GM20000 (cell line): ENCODE measurements around the gene PEAR1.

Experiments used
- DNase-seq: peaks from one replicate; pipeline ENCODE4 v3.0.0; 2012; ENCODE audit warnings: low spot score
- CTCF ChIP-seq: IDR thresholded peaks from 2 replicates; pipeline ENCODE4 v1.5.1; 2012; ENCODE audit warnings: mild to moderate bottlenecking, control low read depth; ENCODE audit errors: extremely low read depth, missing control alignments

PEAR1 gene

DNA sequence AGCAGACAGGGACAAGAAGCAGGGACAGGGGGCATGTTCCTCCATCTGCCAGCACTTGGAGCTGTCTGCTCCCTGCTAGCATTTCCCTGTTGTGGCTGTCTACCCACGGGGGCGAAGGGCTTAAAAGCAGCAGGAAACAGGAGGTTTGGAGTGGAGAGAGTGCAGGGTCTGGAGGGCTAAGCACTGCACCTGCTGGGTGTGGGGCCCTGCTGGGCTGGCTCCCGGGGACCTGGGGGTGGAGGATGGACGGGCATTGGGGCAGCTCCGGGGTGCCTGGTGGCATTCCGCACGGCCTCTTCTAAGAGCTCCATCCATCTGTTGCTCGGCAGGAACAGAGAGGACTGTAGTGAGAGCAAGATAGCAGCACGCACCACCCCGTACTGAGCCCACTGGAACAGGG is 48.2 kb downstream of the PEAR1 start:
- no peak for TF ChIP-seq CTCF
- no peak for DNase-seq

- DNase-seq: no peak
- no peak for TF ChIP-seq CTCF
Measured at GRCh38 chr1:156942176-156942575, 48.7 kb downstream of the PEAR1 start.

DNA sequence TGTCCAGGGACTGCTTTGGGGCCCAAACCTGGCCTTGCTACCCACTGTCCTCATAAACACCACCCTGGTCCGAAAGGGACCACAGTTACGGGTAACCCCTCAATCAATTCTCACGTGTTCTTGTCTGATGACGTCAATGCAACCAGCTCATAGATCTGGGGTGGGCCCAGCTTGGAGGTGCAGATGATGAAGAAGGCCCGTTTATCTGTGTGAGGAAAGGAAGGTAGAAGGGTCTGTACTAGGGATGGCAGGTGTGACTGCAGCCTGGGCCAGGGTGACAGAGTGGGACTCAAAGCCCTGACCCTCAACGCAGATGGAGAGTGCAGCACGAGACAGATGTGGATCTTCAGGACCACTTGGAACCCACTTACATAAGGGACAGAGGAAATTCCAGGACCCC is 49.1 kb downstream of the PEAR1 start:
- no peak for TF ChIP-seq CTCF
- DNase-seq: no peak

GRCh38 chr1:156943756-156944155 is 50.2 kb downstream of the PEAR1 start:
- DNase-seq: no peak
- no peak for TF ChIP-seq CTCF

DNA sequence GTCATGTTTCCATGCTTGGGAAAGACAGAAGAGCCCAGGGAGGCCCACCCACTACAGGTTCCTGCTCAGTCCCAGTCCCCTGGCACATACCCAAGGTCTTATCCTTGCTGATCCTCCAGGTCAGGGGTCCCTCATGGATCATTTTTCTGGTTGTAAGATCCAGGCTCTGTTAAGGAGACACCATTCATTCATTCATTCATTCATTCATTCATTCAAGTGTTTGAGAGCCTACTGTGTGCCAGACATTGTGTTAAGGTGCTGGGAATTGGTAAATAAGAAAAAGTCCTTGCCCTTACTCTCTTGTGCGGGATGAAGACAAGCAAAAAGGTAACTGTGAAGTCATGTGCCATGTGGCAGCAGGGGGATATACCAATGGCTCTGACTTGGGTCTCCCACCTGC is 50.8 kb downstream of the PEAR1 start:
- TF ChIP-seq CTCF: no peak
- no peak for DNase-seq

- TF ChIP-seq CTCF: no peak
- no peak for DNase-seq
Measured at GRCh38 chr1:156944848-156945247, 51.3 kb downstream of the PEAR1 start.

DNA sequence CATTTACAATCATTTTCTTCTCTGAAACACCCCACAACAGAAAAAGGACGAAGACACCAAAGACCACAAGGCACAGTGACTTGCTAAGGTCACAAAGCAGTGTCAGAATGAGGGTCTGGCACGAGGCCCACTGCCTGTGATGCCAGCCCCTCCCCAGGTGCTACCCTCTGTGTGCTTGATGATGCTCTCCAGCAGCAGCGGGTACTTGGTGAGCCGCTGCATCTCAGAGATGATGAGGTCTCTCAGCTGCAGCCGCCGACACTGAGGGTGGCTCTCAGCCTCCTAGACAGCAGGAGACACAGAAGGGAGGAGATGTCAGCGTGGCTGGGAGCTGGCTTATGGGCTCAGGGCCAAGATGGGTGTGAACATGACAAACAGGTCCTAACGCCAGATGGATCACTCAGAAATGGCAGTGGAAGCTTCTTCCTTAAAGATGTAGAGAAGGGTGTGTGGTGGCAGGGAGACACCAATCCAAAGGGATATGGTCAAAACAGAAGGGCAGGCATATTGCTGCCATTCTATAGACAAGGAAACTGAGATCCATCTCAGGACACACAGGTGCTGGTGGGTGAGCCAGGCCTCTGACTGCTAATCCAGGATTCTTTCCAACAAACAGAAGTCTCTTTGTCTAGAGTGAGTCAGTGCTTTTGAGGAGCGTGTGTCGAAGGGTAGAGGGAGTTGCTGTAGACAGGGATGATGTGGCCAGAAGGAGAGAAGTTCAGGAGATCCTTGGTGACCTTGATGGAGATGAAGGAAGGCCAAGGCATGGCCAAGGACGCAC is 52.6 kb downstream of the PEAR1 start:
- no peak for TF ChIP-seq CTCF
- DNase-seq: no peak
